Right atrium auricular region (tissue), 2 donors: ENCODE results near the gene HIGD1C. TPM values are rescaled to one million over a fixed set of nuclear protein-coding genes. Genes with fewer than 3 reads are reported as not detected.

Source experiments
- DNase-seq: peaks from one replicate; pipeline ENCODE4 v3.0.0-alpha.2; 2019; ENCODE audit warnings: low spot score
- H3K27ac ChIP-seq, 2 donors: fragments of 200-600 bp; sonication (generic); 1 replicate in 1 of 2; 2 replicates in 1 of 2; pipeline ENCODE4 v1.5.1; 2016 to 2019
- H3K27me3 ChIP-seq, 2 donors: fragments of 200-600 bp; sonication (generic); one replicate each; pipeline versions ENCODE4 v1.5.1 to v1.6.0; 2017 to 2019
- H3K36me3 ChIP-seq: fragments of 200-600 bp; sonication (generic); one replicate; pipeline ENCODE4 v1.5.1; 2016
- H3K4me1 ChIP-seq, 2 donors: fragments of 200-600 bp; sonication (generic); one replicate each; pipeline versions ENCODE4 v1.5.1 to v1.6.0; 2017 to 2019
- H3K4me3 ChIP-seq, 2 donors: fragments of 200-600 bp; sonication (generic); 1 replicate in 1 of 2; 2 replicates in 1 of 2; pipeline ENCODE4 v1.5.1; 2017 to 2019; ENCODE audit warnings: mild to moderate bottlenecking in 1 of 2, moderate library complexity in 1 of 2
- H3K9me3 ChIP-seq, 2 donors: fragments of 200-600 bp; sonication (generic); one replicate each; pipeline ENCODE4 v1.5.1; 2019
- total RNA-seq, 2 donors: library from RNA; depleted of rRNA; stranded (reverse); fragments of >200 nt; gene quantifications; one replicate each; pipeline ENCODE4 v1.1.0, GENCODE V29; 2016
- TF ChIP-seq, protein P1 (sequence below), 2 donors: fragments of 200-600 bp; sonication (generic); IDR thresholded peaks; one replicate each; pipeline ENCODE4 v1.5.1; 2019; ENCODE audit warnings: antibody characterized with exemption in 2 of 2

Gene HIGD1C
- total RNA-seq, 2 donors from 2014 or later = not detected

- Histone ChIP-seq H3K27me3 (no peaks in the 10 kb centered on the region), H3K4me3 (no peak overlapping the region), H3K36me3 (no peaks in the 10 kb centered on the region), H3K9me3 (no peaks in the 10 kb centered on the region), H3K4me1 (no peaks in the 10 kb centered on the region), H3K27ac (no peak overlapping the region)
- no peak for DNase-seq
- TF ChIP-seq, protein P1, sequence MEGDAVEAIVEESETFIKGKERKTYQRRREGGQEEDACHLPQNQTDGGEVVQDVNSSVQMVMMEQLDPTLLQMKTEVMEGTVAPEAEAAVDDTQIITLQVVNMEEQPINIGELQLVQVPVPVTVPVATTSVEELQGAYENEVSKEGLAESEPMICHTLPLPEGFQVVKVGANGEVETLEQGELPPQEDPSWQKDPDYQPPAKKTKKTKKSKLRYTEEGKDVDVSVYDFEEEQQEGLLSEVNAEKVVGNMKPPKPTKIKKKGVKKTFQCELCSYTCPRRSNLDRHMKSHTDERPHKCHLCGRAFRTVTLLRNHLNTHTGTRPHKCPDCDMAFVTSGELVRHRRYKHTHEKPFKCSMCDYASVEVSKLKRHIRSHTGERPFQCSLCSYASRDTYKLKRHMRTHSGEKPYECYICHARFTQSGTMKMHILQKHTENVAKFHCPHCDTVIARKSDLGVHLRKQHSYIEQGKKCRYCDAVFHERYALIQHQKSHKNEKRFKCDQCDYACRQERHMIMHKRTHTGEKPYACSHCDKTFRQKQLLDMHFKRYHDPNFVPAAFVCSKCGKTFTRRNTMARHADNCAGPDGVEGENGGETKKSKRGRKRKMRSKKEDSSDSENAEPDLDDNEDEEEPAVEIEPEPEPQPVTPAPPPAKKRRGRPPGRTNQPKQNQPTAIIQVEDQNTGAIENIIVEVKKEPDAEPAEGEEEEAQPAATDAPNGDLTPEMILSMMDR (IDR thresholded peaks at IDR 0.05) = no peak
These were observed 7.8 kb downstream of the HIGD1C start for GRCh38 chr12:50960130-50960529.

DNA sequence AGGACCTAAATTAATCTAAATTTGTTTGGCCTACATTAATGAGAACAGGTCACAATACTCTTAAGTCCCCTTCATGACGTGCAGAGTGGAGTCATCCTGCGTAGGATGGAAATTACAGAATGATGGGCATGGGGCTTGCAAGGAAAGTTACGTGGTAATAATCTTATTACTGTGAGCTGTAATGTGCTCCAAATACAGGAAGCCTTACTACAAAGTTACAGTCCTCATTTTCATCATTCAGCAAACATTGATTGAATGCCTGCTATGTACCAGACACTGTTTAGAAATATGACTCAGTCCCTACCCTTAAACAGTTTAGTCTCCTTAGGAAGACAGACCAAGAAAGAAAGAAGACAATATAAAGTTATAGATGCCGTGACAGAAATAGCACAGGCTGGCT lies 9.4 kb downstream of the HIGD1C start:
- Histone ChIP-seq H3K27me3 (no peaks in the 10 kb centered on the region), H3K4me1 (no peaks in the 10 kb centered on the region), H3K36me3 (no peaks in the 10 kb centered on the region), H3K9me3 (no peaks in the 10 kb centered on the region), H3K4me3 (no peak overlapping the region), H3K27ac (no peak overlapping the region)
- TF ChIP-seq, protein P1 (IDR thresholded peaks at IDR 0.05) = no peak
- DNase-seq = no peak

GRCh38 chr12:50964432-50964831 lies 12.1 kb downstream of the HIGD1C start:
- Histone ChIP-seq H3K36me3 (no peaks in the 10 kb centered on the region), H3K4me3 (no peak overlapping the region), H3K9me3 (no peaks in the 10 kb centered on the region), H3K4me1 (no peaks in the 10 kb centered on the region), H3K27ac (no peak overlapping the region), H3K27me3 (no peaks in the 10 kb centered on the region)
- DNase-seq = no peak
- TF ChIP-seq, protein P1 (IDR thresholded peaks at IDR 0.05) = no peak

GRCh38 chr12:50971946-50972345 lies 19.6 kb downstream of the HIGD1C start:
- peaks cover 10% of the 10 kb centered on the region for H3K36me3 ChIP-seq
- H3K27ac ChIP-seq = no peak overlapping the region
- no peaks in the 10 kb centered on the region for H3K9me3 ChIP-seq
- DNase-seq = no peak
- H3K4me3 ChIP-seq = no peak overlapping the region
- TF ChIP-seq, protein P1 (IDR thresholded peaks at IDR 0.05) = no peak
- no peaks in the 10 kb centered on the region for H3K27me3 ChIP-seq
- H3K4me1 ChIP-seq = no peaks in the 10 kb centered on the region

DNA sequence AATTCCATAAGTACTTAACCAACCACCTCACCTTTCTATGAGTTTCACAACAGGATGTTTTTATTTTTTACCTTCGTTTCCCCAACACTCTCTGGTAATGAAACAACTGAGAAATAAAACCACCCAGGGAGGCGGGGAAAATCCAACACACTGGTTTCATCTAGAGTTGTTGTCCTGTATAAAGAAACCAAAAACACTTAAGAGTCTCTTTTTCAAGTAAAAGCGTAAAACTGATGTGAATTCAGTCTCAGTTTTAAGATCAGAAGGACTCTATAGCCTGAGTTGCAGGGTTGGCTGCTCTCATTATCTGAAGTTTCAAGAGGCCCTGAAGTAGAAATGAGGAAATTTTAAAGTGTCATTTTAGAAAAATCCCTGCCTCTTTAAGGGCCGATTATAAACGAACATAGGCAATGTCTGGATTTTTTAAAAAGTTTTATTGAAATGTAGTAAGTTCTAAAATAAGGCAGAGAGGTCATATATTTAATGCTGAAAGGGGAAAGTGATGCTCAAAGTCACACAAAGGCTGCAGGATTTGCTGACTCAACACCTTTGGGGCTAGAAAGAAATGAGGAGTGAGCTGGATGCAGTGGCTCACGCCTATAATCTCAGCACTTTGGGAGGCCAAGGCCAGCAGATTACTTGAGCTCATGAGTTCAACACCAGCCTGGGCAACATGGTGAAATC lies 27.2 kb downstream of the HIGD1C start:
- Histone ChIP-seq H3K27ac (no peak overlapping the region), H3K36me3 (peaks cover 17% of the 10 kb centered on the region), H3K9me3 (no peaks in the 10 kb centered on the region), H3K27me3 (no peaks in the 10 kb centered on the region), H3K4me1 (peaks cover 0 to 6% of the 10 kb centered on the region in 2 donors), H3K4me3 (no peak overlapping the region)
- TF ChIP-seq, protein P1 (IDR thresholded peaks at IDR 0.05) = no peak
- no peak for DNase-seq

DNA sequence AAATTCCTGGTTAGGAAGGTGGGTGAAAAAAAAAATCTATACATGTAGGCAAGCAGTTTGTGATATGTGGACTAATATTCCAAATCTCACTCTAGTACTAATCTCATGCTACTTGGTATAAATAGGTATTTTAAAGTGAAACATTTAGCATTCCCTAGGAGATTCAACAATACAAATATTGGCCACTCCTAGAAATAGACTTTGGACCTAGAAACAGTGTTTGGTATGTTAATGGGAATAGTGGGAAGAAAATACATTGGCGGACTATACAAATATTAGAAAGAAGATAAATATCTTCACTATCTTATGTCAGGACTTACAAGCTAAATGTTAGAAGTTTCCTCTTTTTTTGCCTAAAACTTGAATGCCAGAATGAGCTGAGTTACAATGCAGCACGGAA lies 28.2 kb downstream of the HIGD1C start:
- no peak for DNase-seq
- Histone ChIP-seq H3K36me3 (peaks cover 17% of the 10 kb centered on the region), H3K27ac (no peak overlapping the region), H3K9me3 (no peaks in the 10 kb centered on the region), H3K4me3 (no peak overlapping the region), H3K27me3 (no peaks in the 10 kb centered on the region), H3K4me1 (peaks cover 0 to 16% of the 10 kb centered on the region in 2 donors)
- TF ChIP-seq, protein P1 (IDR thresholded peaks at IDR 0.05) = no peak
